Panc1 (cell line): Measurements from ENCODE around the gene DIAPH2.

Experiments
- TF ChIP-seq, protein P1 (sequence below): fragments of 450-650 bp; IDR thresholded peaks from 2 replicates; pipeline ENCODE4 v1.5.1; 2017; ENCODE audit warnings: mild to moderate bottlenecking
- TF ChIP-seq, protein P2 (sequence below), 2 experiments: IDR thresholded peaks; 2 replicates each; pipeline ENCODE4 v1.6.1; 2011 to 2012; ENCODE audit warnings: low read depth in 2 of 2, control low read depth in 1 of 2, low read length in 1 of 2, mild to moderate bottlenecking in 1 of 2, moderate library complexity in 1 of 2; ENCODE audit not compliant: insufficient read depth in 1 of 2

DNA sequence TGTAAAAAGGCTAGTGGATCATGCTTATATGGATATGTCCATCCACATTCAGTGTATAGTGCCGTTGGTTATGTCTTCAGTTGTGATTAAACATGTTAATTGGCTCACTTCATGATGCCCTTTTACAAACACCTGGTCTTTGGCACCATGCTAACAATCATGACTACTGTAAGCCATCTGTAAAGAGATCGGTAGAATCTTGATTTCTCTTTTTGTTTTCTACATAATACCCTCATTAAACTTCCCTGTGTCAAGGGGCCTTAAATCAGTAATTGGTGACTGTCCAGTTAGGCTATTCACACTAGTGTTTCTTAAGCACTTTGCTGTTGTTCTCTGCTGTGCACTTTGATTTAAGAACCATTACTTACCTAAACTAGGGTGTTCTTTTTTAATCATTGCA, 674.3 kb downstream of the DIAPH2 start:
- TF ChIP-seq, protein P1, sequence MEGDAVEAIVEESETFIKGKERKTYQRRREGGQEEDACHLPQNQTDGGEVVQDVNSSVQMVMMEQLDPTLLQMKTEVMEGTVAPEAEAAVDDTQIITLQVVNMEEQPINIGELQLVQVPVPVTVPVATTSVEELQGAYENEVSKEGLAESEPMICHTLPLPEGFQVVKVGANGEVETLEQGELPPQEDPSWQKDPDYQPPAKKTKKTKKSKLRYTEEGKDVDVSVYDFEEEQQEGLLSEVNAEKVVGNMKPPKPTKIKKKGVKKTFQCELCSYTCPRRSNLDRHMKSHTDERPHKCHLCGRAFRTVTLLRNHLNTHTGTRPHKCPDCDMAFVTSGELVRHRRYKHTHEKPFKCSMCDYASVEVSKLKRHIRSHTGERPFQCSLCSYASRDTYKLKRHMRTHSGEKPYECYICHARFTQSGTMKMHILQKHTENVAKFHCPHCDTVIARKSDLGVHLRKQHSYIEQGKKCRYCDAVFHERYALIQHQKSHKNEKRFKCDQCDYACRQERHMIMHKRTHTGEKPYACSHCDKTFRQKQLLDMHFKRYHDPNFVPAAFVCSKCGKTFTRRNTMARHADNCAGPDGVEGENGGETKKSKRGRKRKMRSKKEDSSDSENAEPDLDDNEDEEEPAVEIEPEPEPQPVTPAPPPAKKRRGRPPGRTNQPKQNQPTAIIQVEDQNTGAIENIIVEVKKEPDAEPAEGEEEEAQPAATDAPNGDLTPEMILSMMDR: no peak
- TF ChIP-seq, protein P2, sequence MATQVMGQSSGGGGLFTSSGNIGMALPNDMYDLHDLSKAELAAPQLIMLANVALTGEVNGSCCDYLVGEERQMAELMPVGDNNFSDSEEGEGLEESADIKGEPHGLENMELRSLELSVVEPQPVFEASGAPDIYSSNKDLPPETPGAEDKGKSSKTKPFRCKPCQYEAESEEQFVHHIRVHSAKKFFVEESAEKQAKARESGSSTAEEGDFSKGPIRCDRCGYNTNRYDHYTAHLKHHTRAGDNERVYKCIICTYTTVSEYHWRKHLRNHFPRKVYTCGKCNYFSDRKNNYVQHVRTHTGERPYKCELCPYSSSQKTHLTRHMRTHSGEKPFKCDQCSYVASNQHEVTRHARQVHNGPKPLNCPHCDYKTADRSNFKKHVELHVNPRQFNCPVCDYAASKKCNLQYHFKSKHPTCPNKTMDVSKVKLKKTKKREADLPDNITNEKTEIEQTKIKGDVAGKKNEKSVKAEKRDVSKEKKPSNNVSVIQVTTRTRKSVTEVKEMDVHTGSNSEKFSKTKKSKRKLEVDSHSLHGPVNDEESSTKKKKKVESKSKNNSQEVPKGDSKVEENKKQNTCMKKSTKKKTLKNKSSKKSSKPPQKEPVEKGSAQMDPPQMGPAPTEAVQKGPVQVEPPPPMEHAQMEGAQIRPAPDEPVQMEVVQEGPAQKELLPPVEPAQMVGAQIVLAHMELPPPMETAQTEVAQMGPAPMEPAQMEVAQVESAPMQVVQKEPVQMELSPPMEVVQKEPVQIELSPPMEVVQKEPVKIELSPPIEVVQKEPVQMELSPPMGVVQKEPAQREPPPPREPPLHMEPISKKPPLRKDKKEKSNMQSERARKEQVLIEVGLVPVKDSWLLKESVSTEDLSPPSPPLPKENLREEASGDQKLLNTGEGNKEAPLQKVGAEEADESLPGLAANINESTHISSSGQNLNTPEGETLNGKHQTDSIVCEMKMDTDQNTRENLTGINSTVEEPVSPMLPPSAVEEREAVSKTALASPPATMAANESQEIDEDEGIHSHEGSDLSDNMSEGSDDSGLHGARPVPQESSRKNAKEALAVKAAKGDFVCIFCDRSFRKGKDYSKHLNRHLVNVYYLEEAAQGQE (IDR thresholded peaks at IDR 0.05; ENCODE audit: insufficient read depth in 1 of 2, low read depth in 2 of 2, low read length in 1 of 2): no peak
